ENCODE measurements around the gene NUP37. TPM values are rescaled to one million over a fixed set of nuclear protein-coding genes. Genes with fewer than 3 reads are reported as not detected.

Gene NUP37
- total and polyA plus RNA-seq, 4 donors = 9.5 to 16.1 (median 11.2) TPM

- DNase-seq (no peak), ATAC-seq (ENCODE audit: low FRiP score) (no peak)
- WGBS, 2 donors = 66 to 68% methylated on average over 3 of the region's 3 CpGs
- no peaks in the 10 kb centered on the region for H3K9me3 ChIP-seq (ENCODE audit: control insufficient read depth, low read length)
- H3K27me3 ChIP-seq (ENCODE audit: control insufficient read depth in 1 of 2, insufficient read depth in 2 of 2, low read length in 1 of 2) = no peaks in the 10 kb centered on the region
- no peaks in the 10 kb centered on the region for H3K36me3 ChIP-seq (ENCODE audit: control insufficient read depth in 1 of 2, insufficient read depth in 2 of 2, low read length in 1 of 2)
- intact Hi-C loops (cut with DNase I) = loop anchor here in 1 of 2 donors (10.0 kb wide), 1 partner anchor 55 kb away; the partner anchor contains the start of genes NUP37 and PARPBP
- H3K4me1 ChIP-seq (ENCODE audit: control insufficient read depth in 1 of 2, insufficient read depth in 2 of 2, low read length in 2 of 2) = no peaks in the 10 kb centered on the region
- H3K27ac ChIP-seq (ENCODE audit: low read depth in 1 of 2, low read length in 2 of 2) = no peak overlapping the region
- H3K4me3 ChIP-seq (ENCODE audit: low read length in 2 of 2) = no peak overlapping the region
Measured at GRCh38 chr12:102069707-102070106, 50.2 kb downstream of the NUP37 start.

- Histone ChIP-seq H3K27ac (ENCODE audit: low read depth in 1 of 2, low read length in 2 of 2) (no peak overlapping the region), H3K27me3 (ENCODE audit: control insufficient read depth in 1 of 2, insufficient read depth in 2 of 2, low read length in 1 of 2) (no peaks in the 10 kb centered on the region), H3K4me1 (ENCODE audit: control insufficient read depth in 1 of 2, insufficient read depth in 2 of 2, low read length in 2 of 2) (no peaks in the 10 kb centered on the region), H3K4me3 (ENCODE audit: low read length in 2 of 2) (no peak overlapping the region), H3K9me3 (ENCODE audit: control insufficient read depth, low read length) (no peaks in the 10 kb centered on the region), H3K36me3 (ENCODE audit: control insufficient read depth in 1 of 2, insufficient read depth in 2 of 2, low read length in 1 of 2) (no peaks in the 10 kb centered on the region)
- intact Hi-C loops (cut with DNase I) = loop anchor here in 1 of 2 donors (10.0 kb wide), 1 partner anchor 57 kb away; the partner anchor contains the start of genes NUP37 and PARPBP
- ATAC-seq (ENCODE audit: low FRiP score) (no peak), DNase-seq (no peak)
- WGBS, 2 donors = 51 to 57% methylated on average over 5 of the region's 5 CpGs
Measured at GRCh38 chr12:102067574-102068258, 52.2 kb downstream of the NUP37 start.

GRCh38 chr12:102064476-102064875 lies 55.4 kb downstream of the NUP37 start:
- intact Hi-C loops (cut with DNase I) = loop anchor here (5.0 to 10.0 kb wide), 3 partner anchors 42 to 60 kb away; partner anchors contain the start of genes NUP37 (in 2 of the 2) and PARPBP (in 2 of the 2)
- Histone ChIP-seq H3K27me3 (ENCODE audit: control insufficient read depth in 1 of 2, insufficient read depth in 2 of 2, low read length in 1 of 2) (no peaks in the 10 kb centered on the region), H3K9me3 (ENCODE audit: control insufficient read depth, low read length) (no peaks in the 10 kb centered on the region), H3K36me3 (ENCODE audit: control insufficient read depth in 1 of 2, insufficient read depth in 2 of 2, low read length in 1 of 2) (no peaks in the 10 kb centered on the region), H3K4me3 (ENCODE audit: low read length in 2 of 2) (no peak overlapping the region), H3K4me1 (ENCODE audit: control insufficient read depth in 1 of 2, insufficient read depth in 2 of 2, low read length in 2 of 2) (no peaks in the 10 kb centered on the region), H3K27ac (ENCODE audit: low read depth in 1 of 2, low read length in 2 of 2) (no peak overlapping the region)
- 85 to 86% methylated on average over 1 of the region's 1 CpG for WGBS, 2 donors
- DNase-seq = no peak
- no peak for ATAC-seq (ENCODE audit: low FRiP score)

- Histone ChIP-seq H3K27ac (ENCODE audit: low read depth in 1 of 2, low read length in 2 of 2) (no peak overlapping the region), H3K4me1 (ENCODE audit: control insufficient read depth in 1 of 2, insufficient read depth in 2 of 2, low read length in 2 of 2) (no peaks in the 10 kb centered on the region), H3K27me3 (ENCODE audit: control insufficient read depth in 1 of 2, insufficient read depth in 2 of 2, low read length in 1 of 2) (no peaks in the 10 kb centered on the region), H3K9me3 (ENCODE audit: control insufficient read depth, low read length) (no peaks in the 10 kb centered on the region), H3K4me3 (ENCODE audit: low read length in 2 of 2) (no peak overlapping the region), H3K36me3 (ENCODE audit: control insufficient read depth in 1 of 2, insufficient read depth in 2 of 2, low read length in 1 of 2) (no peaks in the 10 kb centered on the region)
- 96 to 97% methylated on average over 3 of the region's 3 CpGs for WGBS, 2 donors
- ATAC-seq (ENCODE audit: low FRiP score) = no peak
- intact Hi-C loops (cut with DNase I) = loop anchor here (5.0 to 10.0 kb wide), 3 partner anchors 41 to 62 kb away; partner anchors contain the start of genes NUP37 (in 2 of the 2) and PARPBP (in 2 of the 2)
- DNase-seq = no peak
Measured at GRCh38 chr12:102063069-102063468, 56.8 kb downstream of the NUP37 start.

GRCh38 chr12:102062419-102062806 lies 57.5 kb downstream of the NUP37 start:
- Histone ChIP-seq H3K27me3 (ENCODE audit: control insufficient read depth in 1 of 2, insufficient read depth in 2 of 2, low read length in 1 of 2) (no peaks in the 10 kb centered on the region), H3K36me3 (ENCODE audit: control insufficient read depth in 1 of 2, insufficient read depth in 2 of 2, low read length in 1 of 2) (no peaks in the 10 kb centered on the region), H3K4me3 (ENCODE audit: low read length in 2 of 2) (no peak overlapping the region), H3K4me1 (ENCODE audit: control insufficient read depth in 1 of 2, insufficient read depth in 2 of 2, low read length in 2 of 2) (no peaks in the 10 kb centered on the region), H3K27ac (ENCODE audit: low read depth in 1 of 2, low read length in 2 of 2) (no peak overlapping the region), H3K9me3 (ENCODE audit: control insufficient read depth, low read length) (no peaks in the 10 kb centered on the region)
- intact Hi-C loops (cut with DNase I) = loop anchor here (5.0 to 10.0 kb wide), 3 partner anchors 40 to 62 kb away; partner anchors contain the start of genes NUP37 (in 2 of the 2) and PARPBP (in 2 of the 2)
- 82 to 85% methylated on average over 11 of the region's 11 CpGs for WGBS, 2 donors
- ATAC-seq (ENCODE audit: low FRiP score) (no peak), DNase-seq (no peak)

GRCh38 chr12:102061560-102062418 lies 58.1 kb downstream of the NUP37 start, which contains the start of gene WASHC3:
WASHC3 (minus strand) TSS chr12:102061991; CDS start chr12:102061962, 29 bp downstream.
- H3K4me3 ChIP-seq (ENCODE audit: low read length in 2 of 2) = peak within 1 kb of the TSS; percentile 67 to 99
- H3K27me3 ChIP-seq (ENCODE audit: control insufficient read depth in 1 of 2, insufficient read depth in 2 of 2, low read length in 1 of 2) = no peaks in the 10 kb centered on the region
- DNase-seq (peak; percentile 98 to 99), ATAC-seq (ENCODE audit: low FRiP score) (peak; percentile 99)
- intact Hi-C loops (cut with DNase I) = loop anchor here (5.0 to 10.0 kb wide), 3 partner anchors 39 to 63 kb away; partner anchors contain the start of genes NUP37 (in 2 of the 2) and PARPBP (in 2 of the 2)
- no peaks in the 10 kb centered on the region for H3K36me3 ChIP-seq (ENCODE audit: control insufficient read depth in 1 of 2, insufficient read depth in 2 of 2, low read length in 1 of 2)
- H3K27ac ChIP-seq (ENCODE audit: low read depth in 1 of 2, low read length in 2 of 2) = peak within 1 kb of the TSS in 1 of 2 donors; percentile 88
- WGBS, 2 donors = 1% methylated on average over 43 to 44 of the region's 44 CpGs
- H3K9me3 ChIP-seq (ENCODE audit: control insufficient read depth, low read length) = no peaks in the 10 kb centered on the region
- no peaks in the 10 kb centered on the region for H3K4me1 ChIP-seq (ENCODE audit: control insufficient read depth in 1 of 2, insufficient read depth in 2 of 2, low read length in 2 of 2)

GRCh38 chr12:102061096-102061559 lies 58.8 kb downstream of the NUP37 start:
- H3K36me3 ChIP-seq (ENCODE audit: control insufficient read depth in 1 of 2, insufficient read depth in 2 of 2, low read length in 1 of 2) = no peaks in the 10 kb centered on the region
- DNase-seq = no peak
- peak; percentile 28 for ATAC-seq (ENCODE audit: low FRiP score)
- H3K9me3 ChIP-seq (ENCODE audit: control insufficient read depth, low read length) = no peaks in the 10 kb centered on the region
- 27 to 30% methylated on average over 9 of the region's 9 CpGs for WGBS, 2 donors
- peak overlapping the region in 1 of 2 donors; percentile 88 for H3K27ac ChIP-seq (ENCODE audit: low read depth in 1 of 2, low read length in 2 of 2)
- intact Hi-C loops (cut with DNase I) = loop anchor here (5.0 to 10.0 kb wide), 3 partner anchors 39 to 64 kb away; partner anchors contain the start of genes NUP37 (in 2 of the 2) and PARPBP (in 2 of the 2)
- no peaks in the 10 kb centered on the region for H3K4me1 ChIP-seq (ENCODE audit: control insufficient read depth in 1 of 2, insufficient read depth in 2 of 2, low read length in 2 of 2)
- no peaks in the 10 kb centered on the region for H3K27me3 ChIP-seq (ENCODE audit: control insufficient read depth in 1 of 2, insufficient read depth in 2 of 2, low read length in 1 of 2)
- H3K4me3 ChIP-seq (ENCODE audit: low read length in 2 of 2) = peak overlapping the region; percentile 67 to 99

- Histone ChIP-seq H3K27me3 (ENCODE audit: control insufficient read depth in 1 of 2, insufficient read depth in 2 of 2, low read length in 1 of 2) (no peaks in the 10 kb centered on the region), H3K4me1 (ENCODE audit: control insufficient read depth in 1 of 2, insufficient read depth in 2 of 2, low read length in 2 of 2) (no peaks in the 10 kb centered on the region), H3K4me3 (ENCODE audit: low read length in 2 of 2) (no peak overlapping the region), H3K27ac (ENCODE audit: low read depth in 1 of 2, low read length in 2 of 2) (no peak overlapping the region), H3K9me3 (ENCODE audit: control insufficient read depth, low read length) (no peaks in the 10 kb centered on the region), H3K36me3 (ENCODE audit: control insufficient read depth in 1 of 2, insufficient read depth in 2 of 2, low read length in 1 of 2) (no peaks in the 10 kb centered on the region)
- DNase-seq = no peak
- no peak for ATAC-seq (ENCODE audit: low FRiP score)
- intact Hi-C loops (cut with DNase I) = no loop called here
Measured at GRCh38 chr12:102059343-102059742, 60.6 kb downstream of the NUP37 start.
